Hepatocyte (in vitro differentiated cells): ENCODE data around the gene RBM8A. TPM values are rescaled to one million over a fixed set of nuclear protein-coding genes. Genes with fewer than 3 reads are reported as not detected.
A peak's percentile ranks its signal among the peaks of the same experiment; 100 is the strongest.
"Not testable (repeated sequence)": the region's sequence is repeated elsewhere in the genome, so short reads cannot be mapped to it uniquely, and the experiment has no call there.

Experiments used
- DNase-seq: peaks from one replicate; pipeline ENCODE4 v3.0.0-alpha.2; 2016; ENCODE audit warnings: low spot score
- H2AFZ ChIP-seq: fragments of 200-600 bp; sonication (generic); 2 replicates; pipeline ENCODE4 v1.6.0; 2016; ENCODE audit warnings: antibody characterized with exemption, mild to moderate bottlenecking
- H3K27ac ChIP-seq: fragments of 200-600 bp; sonication (generic); 2 replicates; pipeline ENCODE4 v1.5.1; 2016; ENCODE audit warnings: mild to moderate bottlenecking
- H3K27me3 ChIP-seq: fragments of 200-600 bp; sonication (generic); 2 replicates; pipeline ENCODE4 v1.6.1; 2016
- H3K36me3 ChIP-seq: fragments of 200-600 bp; sonication (generic); replicated peaks from 2 replicates; pipeline ENCODE4 v1.5.1; 2016; ENCODE audit warnings: low read depth; ENCODE audit not compliant: insufficient read depth
- H3K4me1 ChIP-seq: fragments of 200-600 bp; sonication (generic); 2 replicates; pipeline ENCODE4 v1.5.1; 2016; ENCODE audit warnings: mild to moderate bottlenecking, moderate library complexity; ENCODE audit not compliant: insufficient read depth
- H3K4me2 ChIP-seq: fragments of 200-600 bp; sonication (generic); 2 replicates; pipeline ENCODE4 v1.6.0; 2016
- H3K4me3 ChIP-seq: fragments of 200-600 bp; sonication (generic); 2 replicates; pipeline ENCODE4 v1.5.1; 2016; ENCODE audit warnings: mild to moderate bottlenecking
- H3K79me2 ChIP-seq: fragments of 200-600 bp; sonication (generic); 2 replicates; pipeline ENCODE4 v1.6.0; 2017; ENCODE audit warnings: mild to moderate bottlenecking
- H3K9me2 ChIP-seq: fragments of 200-600 bp; sonication (generic); replicated peaks from 2 replicates; pipeline ENCODE4 v1.6.0; 2017; ENCODE audit warnings: mild to moderate bottlenecking; ENCODE audit not compliant: insufficient read depth
- H3K9me3 ChIP-seq: fragments of 200-600 bp; sonication (generic); 2 replicates; pipeline ENCODE4 v1.5.1; 2016; ENCODE audit warnings: low read depth, mild to moderate bottlenecking
- H4K20me1 ChIP-seq: fragments of 200-600 bp; sonication (generic); 2 replicates; pipeline ENCODE4 v1.6.0; 2016; ENCODE audit warnings: mild to moderate bottlenecking; ENCODE audit not compliant: insufficient read depth, poor library complexity, severe bottlenecking
- EZH2 ChIP-seq: fragments of 200-600 bp; sonication (generic); IDR thresholded peaks from 2 replicates; pipeline ENCODE4 v1.6.1; 2016; ENCODE audit warnings: antibody characterized with exemption, mild to moderate bottlenecking, borderline replicate concordance
- EZH2phosphoT487 ChIP-seq: fragments of 200-600 bp; sonication (generic); IDR thresholded peaks from one replicate; pipeline ENCODE4 v1.6.1; 2018; ENCODE audit warnings: antibody characterized with exemption, mild to moderate bottlenecking, low read depth, moderate library complexity; ENCODE audit not compliant: unreplicated experiment, severe bottlenecking
- WGBS: methylation state at CpG from one replicate; pipeline ENCODE4 v1.1.6; 2016; ENCODE audit warnings: low lambda C conversion rate; ENCODE audit errors: missing lambda C conversion rate; 5-methylcytosine and 5-hydroxymethylcytosine counted together
- polyA plus RNA-seq: library from polyadenylated mRNA; unstranded; fragments of >200 nt; fragmentation: Nextera tagmentation; extraction: Ambion mirVana; gene quantifications from 2 replicates; pipeline ENCODE4 v1.2.1, GENCODE V29; 2016
- total RNA-seq: library from RNA; depleted of rRNA; stranded (reverse); fragments of >200 nt; gene quantifications from 2 replicates; pipeline ENCODE4 v1.2.3, GENCODE V29; 2014
- TF ChIP-seq, protein P1 (sequence below): fragments of 200-600 bp; sonication (generic); IDR thresholded peaks from 2 replicates; pipeline ENCODE4 v1.5.1; 2016; ENCODE audit warnings: antibody characterized with exemption, mild to moderate bottlenecking; ENCODE audit not compliant: poor library complexity

RBM8A gene
- total and polyA plus RNA-seq, 2 experiments from 2014 or later: 141 to 185 TPM

DNA sequence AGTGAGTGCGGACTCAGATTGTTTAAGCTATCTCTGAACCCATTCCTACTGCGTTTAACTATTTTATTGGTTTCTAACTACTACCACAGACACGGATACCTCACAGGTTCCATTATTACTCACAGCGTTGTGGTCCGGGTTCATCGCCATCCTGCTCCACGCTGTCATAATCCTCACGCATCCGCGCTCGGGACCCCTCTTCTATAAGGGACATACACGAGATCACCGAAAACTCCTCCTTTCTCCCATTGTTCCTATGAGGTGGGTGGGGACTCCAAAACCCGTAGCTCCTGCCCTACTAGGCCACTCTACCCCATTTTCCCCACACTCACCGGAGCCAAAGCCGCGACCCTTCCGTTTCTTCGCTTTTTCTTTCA is 610 bp downstream of the RBM8A start:
- Histone ChIP-seq H3K9me3 (no peaks in the 10 kb centered on the region), H3K9me2 (no peaks in the 10 kb centered on the region), H3K79me2 (peaks cover 12% of the 10 kb centered on the region), H3K4me3 (peak overlapping the region; percentile 38), H3K4me2 (peak overlapping the region; percentile 83), H2AFZ (peak overlapping the region; percentile 24), H3K36me3 (peaks cover 4% of the 10 kb centered on the region), H3K27me3 (no peaks in the 10 kb centered on the region), H3K4me1 (peaks cover 7% of the 10 kb centered on the region), H4K20me1 (no peaks in the 10 kb centered on the region), H3K27ac (peak overlapping the region; percentile 89)
- no peak for DNase-seq
- TF ChIP-seq EZH2phosphoT487 (no peak), EZH2 (no peak)
- TF ChIP-seq, protein P1, sequence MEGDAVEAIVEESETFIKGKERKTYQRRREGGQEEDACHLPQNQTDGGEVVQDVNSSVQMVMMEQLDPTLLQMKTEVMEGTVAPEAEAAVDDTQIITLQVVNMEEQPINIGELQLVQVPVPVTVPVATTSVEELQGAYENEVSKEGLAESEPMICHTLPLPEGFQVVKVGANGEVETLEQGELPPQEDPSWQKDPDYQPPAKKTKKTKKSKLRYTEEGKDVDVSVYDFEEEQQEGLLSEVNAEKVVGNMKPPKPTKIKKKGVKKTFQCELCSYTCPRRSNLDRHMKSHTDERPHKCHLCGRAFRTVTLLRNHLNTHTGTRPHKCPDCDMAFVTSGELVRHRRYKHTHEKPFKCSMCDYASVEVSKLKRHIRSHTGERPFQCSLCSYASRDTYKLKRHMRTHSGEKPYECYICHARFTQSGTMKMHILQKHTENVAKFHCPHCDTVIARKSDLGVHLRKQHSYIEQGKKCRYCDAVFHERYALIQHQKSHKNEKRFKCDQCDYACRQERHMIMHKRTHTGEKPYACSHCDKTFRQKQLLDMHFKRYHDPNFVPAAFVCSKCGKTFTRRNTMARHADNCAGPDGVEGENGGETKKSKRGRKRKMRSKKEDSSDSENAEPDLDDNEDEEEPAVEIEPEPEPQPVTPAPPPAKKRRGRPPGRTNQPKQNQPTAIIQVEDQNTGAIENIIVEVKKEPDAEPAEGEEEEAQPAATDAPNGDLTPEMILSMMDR: no peak
- 8% methylated on average over 19 of the region's 19 CpGs for WGBS

DNA sequence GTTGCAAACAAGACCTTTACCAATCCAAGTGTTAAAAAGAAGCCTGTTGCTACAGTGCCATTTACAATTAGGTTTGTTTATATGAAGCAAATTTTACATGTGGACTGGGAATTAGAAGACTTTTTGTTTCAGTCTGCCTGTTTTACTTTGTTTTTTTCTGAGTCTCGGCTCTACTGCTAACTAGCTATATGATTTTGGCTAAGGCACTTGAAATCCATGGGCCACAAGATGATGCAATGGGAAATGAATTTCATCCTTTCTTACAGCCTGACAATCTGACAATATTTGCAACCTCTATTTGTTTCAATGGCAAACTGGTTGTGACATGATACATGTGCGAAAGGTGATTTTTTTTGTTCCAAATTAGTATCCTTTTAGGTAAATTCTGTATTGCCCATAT is 5.0 kb downstream of the RBM8A start:
- Histone ChIP-seq H3K4me2 (no peak overlapping the region), H3K27ac (no peak overlapping the region), H4K20me1 (no peaks in the 10 kb centered on the region), H3K4me1 (peaks cover 25% of the 10 kb centered on the region), H3K9me3 (no peaks in the 10 kb centered on the region), H3K4me3 (no peak overlapping the region), H3K9me2 (no peaks in the 10 kb centered on the region), H3K36me3 (peaks cover 4% of the 10 kb centered on the region), H3K79me2 (peaks cover 20% of the 10 kb centered on the region), H2AFZ (no peak overlapping the region), H3K27me3 (no peaks in the 10 kb centered on the region)
- no peak for TF ChIP-seq EZH2
- no peak for TF ChIP-seq EZH2phosphoT487
- TF ChIP-seq, protein P1: no peak
- no peak for DNase-seq
- 73% methylated on average over 2 of the region's 2 CpGs for WGBS

DNA sequence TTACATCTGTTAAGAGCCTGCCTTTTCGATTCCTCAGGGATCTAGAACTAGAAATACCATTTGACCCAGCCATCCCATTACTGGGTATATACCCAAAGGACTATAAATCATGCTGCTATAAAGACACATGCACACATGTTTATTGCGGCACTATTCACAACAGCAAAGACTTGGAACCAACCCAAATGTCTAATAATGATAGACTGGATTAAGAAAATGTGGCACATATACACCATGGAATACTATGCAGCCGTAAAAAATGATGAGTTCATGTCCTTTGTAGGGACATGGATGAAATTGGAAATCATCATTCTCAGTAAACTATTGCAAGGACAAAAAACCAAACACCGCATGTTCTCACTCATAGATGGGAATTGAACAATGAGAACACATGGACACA is 7.0 kb downstream of the RBM8A start:
- not testable (repeated sequence) for H4K20me1 ChIP-seq, H3K27ac ChIP-seq, H3K27me3 ChIP-seq, DNase-seq, H2AFZ ChIP-seq, H3K4me3 ChIP-seq, H3K9me2 ChIP-seq, H3K36me3 ChIP-seq, H3K9me3 ChIP-seq
- peaks cover 19% of the 10 kb centered on the region for H3K79me2 ChIP-seq
- peaks cover 20% of the 10 kb centered on the region for H3K4me1 ChIP-seq
- 94% methylated on average over 3 of the region's 4 CpGs for WGBS
- peak overlapping the region; percentile 97 for H3K4me2 ChIP-seq

DNA sequence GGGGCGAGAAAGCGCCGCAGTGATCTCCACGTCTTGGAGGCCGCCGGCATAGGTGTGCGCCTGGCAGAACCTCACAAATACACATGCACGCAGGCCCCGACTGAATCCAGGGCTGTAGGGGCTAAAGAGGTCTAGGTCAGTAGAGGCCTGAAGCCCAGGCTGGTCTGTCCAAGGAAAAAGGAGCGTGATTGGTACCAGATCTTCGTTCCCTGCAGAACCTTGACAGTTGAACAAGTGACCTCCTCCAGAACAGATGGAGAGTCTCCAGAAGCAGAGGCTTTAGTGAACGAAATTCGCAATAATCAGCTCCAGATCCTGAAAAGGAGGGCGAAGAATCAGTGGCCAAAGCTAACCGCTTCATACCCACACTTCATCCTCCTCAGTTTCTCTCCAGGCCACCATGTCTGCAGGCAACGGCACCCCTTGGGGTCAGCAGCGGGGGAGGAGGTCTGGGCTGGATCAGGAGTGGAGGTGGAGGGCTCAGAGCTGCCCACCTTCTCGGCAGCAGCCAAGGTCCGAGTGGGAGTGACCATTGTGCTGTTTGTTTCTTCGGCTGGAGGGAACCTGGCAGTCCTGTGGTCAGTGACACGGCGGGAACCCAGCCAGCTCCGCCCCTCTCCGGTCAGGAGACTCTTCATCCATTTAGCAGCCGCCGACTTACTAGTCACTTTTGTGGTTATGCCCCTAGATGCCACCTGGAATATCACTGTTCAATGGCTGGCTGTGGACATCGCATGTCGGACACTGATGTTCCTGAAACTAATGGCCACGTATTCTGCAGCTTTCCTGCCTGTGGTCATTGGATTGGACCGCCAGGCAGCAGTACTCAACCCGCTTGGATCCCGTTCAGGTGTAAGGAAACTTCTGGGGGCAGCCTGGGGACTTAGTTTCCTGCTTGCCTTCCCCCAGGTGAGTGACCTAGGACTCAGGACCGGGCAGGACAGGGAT is 8.0 kb downstream of the RBM8A start:
- peak; percentile 65 for DNase-seq
- peak overlapping the region; percentile 97 for H3K4me2 ChIP-seq
- no peaks in the 10 kb centered on the region for H4K20me1 ChIP-seq
- no peaks in the 10 kb centered on the region for H3K27me3 ChIP-seq
- no peaks in the 10 kb centered on the region for H3K9me3 ChIP-seq
- H3K27ac ChIP-seq: peak overlapping the region; percentile 87
- H3K36me3 ChIP-seq: no peaks in the 10 kb centered on the region
- peak overlapping the region; percentile 30 for H2AFZ ChIP-seq
- H3K9me2 ChIP-seq: no peaks in the 10 kb centered on the region
- no peak for TF ChIP-seq EZH2phosphoT487
- peak overlapping the region; percentile 19 for H3K4me3 ChIP-seq
- WGBS: 8% methylated on average over 31 of the region's 33 CpGs
- H3K79me2 ChIP-seq: peaks cover 19% of the 10 kb centered on the region
- H3K4me1 ChIP-seq: peaks cover 20% of the 10 kb centered on the region
